HG02981 (cell line): ENCODE measurements around the gene GALNT18.

Experiments
- ATAC-seq: cut with Tn5 transposase; IDR thresholded peaks from one replicate; pipeline ENCODE4 v1.9.1; 2021; ENCODE audit warnings: mild to moderate bottlenecking, moderate library complexity; ENCODE audit not compliant: unreplicated experiment

The GALNT18 gene

DNA sequence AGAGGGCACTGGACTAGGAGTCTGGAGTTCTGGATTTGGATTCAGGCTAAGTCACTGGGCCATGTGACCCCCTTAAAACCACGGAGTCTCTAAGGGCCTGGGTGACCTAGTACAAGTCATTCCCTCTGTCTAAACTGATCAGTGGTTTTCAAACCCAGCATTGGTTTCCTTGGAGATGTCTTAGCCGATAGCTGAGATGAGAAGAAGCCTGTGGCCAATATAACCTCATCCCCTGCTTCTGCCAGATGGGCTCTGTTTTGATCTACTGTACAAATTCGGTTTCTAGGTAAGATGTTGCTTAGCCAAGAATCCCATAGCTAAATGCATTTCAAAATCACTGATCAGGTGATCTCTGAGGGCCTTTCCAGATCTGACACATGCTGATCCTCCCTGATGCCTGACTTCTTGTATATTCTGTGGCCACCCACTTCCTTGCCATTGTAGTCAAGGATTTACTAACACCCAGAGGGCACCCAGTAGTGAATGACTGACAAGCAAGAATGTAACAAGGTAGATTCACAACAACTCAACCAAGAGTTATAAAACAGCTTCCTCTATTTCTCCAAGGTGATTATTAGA is 53.1 kb downstream of the GALNT18 start:
- ATAC-seq: peak; percentile 36

DNA sequence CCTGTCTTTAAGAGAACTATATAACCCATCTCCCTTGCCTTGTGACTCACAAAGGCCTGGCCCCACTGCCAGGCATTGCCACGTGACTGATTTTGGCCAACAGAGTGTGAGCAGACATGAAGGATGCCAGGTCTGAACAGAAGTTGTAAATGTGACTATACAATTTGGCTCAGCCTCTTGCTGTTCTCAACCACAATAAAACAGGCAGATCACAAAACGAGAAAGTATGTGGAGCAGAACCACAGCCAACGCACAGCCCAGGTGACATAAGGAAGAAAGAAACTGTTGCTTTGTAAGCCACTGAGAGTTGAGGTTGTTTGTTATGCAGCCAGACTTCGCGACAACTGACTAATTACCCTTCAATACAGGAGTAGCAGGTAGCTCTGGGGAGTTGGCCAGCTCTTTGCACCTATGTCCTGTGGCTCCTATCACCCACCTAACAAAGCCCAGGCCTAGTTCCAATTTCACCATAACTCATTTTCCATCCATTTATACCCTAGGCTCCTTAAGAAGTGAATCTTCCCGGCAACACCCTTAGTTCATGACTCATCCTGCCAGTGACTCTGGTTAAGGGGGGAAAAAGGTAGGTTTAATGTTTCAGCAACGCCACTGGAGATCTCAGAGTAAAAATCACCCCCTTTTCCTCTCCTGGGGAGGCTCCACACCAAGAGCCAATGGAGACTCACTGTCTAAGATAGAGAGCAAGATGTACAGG is 53.7 kb downstream of the GALNT18 start:
- ATAC-seq: no peak

DNA sequence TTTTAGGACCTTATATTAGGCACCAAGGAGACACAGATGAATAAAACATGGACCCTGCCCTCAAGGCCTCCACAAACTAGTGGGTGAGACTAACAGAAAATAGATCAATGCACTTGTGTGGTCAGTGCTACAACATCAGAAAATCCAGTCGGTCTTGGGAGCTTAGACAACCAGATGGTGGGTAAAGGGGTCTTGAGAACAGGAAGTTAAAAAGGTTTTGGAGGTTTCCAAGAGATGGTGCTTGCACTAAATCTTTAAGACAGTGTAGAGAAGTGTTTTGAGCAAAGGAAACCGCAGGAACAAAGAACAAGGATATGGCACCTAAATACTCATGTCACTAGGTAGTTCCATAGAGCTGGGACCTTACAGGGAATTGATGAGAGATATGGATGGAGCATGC is 56.2 kb downstream of the GALNT18 start:
- ATAC-seq: no peak

DNA sequence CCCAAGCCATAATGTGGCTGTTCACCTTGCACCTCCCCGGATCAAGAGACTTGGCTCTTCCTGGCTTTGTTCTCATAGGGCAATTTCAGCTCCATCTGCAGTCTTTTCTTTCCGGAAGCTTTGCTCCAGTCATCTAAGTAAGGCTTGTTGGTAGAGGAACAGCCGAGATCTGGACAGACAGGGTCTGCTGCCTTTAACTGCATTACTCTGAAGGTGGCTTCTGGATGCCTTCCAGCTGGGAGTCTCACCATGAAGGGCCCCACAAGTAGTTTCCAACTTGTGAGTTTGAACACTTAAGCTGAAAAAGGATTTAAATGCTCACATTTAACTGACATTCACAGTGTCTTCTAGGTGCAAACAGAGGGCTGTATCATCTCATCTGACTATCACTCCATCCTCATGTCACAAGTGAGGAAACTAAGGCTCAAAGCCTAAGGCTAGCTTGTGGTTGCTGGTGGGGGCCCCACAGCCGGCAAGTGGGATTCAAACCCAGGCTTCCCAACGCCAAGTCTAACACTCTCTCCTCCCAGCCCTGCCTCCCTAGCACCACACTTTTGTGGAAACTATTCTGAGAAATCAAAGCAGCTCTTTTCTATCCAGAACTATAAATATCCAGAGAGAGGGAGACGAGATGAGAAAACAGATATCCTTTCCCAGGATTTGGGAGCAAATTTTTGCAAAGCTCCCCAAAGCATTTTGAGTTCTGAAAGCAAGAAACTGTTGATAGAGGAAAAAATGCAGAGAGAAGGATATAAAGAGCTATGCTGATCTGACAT is 58.4 kb downstream of the GALNT18 start:
- ATAC-seq: no peak

DNA sequence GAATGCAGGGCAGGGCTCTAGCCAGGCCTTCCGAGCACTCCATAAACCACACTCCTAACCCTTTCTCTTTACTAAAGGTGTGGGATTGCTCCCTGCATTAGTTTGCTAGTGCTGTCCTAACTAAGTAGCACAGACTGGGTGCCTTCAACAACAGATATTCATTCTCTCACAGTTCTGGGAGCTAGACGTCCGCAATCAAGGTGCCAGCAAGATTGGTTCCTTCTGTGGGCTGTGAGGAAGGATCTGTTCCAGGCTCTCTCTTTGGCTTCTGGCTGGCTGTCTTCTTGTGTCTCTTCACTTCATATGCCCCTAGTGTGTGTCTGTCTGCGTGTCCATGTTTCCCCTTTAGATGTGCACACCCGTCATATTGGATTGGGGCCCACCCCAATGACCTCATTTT is 59.8 kb downstream of the GALNT18 start:
- no peak for ATAC-seq

DNA sequence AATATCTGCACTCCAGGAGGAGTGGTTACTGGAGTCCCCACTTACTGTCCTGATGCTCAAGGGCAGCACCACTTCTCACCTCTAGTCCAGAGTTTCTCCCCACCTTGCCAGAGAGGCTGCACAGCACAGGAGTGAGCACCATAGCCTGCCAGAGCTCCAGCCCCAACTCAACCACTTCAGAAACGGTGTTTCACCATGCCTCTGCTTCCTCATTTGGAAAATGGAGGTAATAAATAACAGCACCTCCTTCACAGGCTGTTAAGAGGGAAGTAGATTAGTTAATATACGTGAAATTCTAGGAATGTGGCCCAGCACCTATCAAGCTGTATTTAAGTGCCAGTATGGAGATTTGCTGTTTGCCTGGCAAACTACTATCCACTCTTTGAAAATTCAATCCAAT is 63.0 kb downstream of the GALNT18 start:
- no peak for ATAC-seq

DNA sequence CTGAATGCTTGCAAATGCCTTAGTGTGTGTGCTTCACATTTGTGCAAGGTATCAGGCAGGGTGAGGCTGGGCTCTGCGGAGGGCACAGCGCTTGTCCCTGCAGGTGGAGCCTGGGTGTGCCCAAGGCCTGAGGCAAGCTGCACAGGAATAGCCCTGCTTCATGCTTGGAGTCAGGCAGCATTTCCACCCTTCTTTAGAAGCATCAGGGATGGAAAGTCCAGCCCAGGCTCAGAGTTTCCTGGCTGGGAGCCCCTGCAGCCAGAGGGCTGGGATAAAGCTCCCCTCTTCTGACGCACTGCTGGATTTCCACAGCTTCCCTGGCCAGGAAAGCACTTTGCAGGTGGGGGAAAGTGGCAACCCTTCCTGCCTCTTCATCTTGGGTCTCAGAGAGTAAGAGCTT is 63.4 kb downstream of the GALNT18 start:
- ATAC-seq: no peak

DNA sequence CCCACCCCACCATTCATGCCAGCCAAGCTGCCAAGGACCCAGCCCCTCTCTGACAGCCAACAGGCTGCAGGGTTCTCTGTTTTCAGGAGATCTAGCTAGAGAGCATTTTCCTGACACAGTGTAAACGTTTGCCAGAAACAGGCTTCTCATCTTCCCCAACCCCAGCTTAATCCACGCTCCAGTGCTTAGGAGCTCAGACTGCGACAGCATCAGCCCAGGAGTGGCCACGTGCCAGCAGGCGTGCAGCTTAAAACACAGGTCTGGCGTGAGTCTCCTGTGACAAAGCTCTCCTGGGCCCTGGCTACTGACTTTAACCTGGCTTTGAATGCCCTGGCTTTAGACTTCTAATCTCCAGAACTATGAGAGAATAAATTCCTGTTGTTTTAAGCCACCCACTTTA is 66.6 kb downstream of the GALNT18 start:
- ATAC-seq: no peak

DNA sequence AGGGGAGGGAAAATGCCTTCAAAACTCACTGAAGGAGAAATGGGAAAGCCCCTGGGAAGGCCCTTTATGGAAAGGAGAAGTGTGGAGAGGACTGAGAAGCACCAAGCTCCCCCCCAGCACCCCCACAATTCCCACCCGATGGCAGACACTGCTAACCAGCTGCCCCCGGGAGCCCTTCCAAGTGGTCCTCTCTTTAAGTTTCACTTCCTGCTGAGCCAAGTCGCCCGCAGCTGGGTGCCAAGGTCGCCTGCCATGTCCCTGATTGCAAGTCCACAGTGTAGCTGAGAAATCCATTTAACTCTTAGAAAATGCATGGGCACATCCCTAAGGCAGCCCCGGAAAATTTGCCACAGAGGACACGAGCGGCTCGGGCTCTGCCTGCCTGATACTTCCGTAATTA is 68.2 kb downstream of the GALNT18 start:
- ATAC-seq: no peak

DNA sequence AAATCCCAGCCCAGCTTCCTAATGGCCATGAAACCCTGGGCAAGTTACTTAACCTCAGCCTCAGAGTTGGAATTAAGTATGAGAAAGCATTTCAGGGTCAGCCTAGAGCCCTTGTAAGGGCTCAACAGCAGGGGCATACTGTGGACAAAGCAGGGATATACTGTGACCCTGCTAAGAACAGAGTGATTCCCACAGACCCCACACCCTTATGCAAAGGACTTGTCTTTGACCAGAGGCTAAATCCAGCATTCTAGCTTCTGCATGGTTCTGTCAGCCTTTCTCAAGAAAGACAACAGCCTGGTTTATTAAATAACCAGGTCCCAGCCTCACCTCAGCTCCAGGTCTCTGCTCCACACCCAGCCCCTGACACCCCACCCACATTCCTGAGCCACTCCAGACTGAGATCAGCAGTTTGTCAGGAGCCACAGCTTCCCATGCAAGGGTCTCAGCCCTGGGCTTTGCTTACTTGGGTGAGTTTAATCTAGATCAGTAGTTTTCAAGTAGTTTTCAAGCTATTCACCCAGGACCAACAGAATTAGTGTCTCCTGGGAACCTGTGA is 69.2 kb downstream of the GALNT18 start:
- ATAC-seq: no peak

DNA sequence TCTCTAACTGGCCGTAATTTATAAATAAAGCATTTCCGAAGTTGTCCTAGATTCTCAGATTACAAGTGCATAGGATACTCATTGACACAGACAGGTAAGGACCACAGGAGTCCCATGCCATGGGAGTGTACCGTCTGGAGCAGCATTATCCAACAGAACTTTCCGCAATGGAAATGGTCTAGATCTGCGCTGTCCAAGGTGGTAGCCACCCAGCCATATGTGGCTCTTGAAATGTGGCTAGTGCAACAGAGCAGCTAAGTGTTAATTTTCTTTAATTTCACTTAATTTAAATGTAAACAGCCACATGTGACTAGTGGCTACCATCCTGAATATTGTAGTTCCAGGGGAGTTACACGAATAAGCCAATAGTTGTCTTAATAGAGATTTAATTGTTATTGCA is 71.3 kb downstream of the GALNT18 start:
- no peak for ATAC-seq

DNA sequence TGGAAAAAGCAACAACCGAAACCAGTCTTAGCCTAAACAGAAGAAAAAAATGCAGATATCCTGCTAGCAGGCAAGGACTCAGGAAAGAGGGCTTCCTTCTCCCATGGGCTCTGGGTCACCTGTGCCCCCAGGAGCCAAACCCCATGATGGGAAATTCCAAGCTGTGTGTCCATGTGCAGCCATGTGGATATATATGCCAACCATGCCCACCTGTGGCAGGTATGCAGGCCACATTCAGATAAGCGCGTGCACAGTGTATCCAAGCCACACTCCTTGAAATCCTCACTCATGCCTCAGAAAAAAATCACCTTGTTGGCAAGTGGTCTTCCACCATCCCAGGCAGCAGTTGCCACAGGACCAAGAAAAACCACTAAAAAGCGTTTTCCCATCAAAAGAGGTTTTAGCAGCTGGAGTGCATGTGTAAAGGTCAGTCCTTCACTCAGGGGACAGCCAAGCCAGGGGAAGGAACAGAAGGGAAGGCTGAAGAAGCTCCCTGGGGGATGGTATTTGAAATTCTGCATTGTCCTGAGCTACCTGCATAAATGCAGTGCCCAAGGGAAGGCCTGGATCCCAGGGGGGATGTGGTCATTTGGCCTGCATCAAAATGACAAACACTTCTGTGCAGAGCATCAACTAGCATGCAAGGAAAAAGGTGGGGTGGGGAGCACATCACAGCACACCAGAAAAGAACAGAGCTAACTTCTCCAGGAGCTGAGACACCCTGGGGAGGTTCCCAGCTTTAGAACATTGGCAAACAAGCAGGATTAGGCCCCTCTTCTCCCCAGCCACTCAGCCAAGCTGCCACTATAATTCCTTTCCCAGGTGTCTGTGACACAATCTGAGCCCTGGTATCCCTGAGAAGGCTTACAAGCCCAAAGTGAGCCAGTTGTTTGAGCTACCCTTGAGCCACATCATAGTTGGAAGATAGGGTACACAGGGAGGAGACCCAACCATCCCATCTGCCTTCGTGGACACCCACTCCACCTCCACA is 76.2 kb downstream of the GALNT18 start:
- no peak for ATAC-seq

DNA sequence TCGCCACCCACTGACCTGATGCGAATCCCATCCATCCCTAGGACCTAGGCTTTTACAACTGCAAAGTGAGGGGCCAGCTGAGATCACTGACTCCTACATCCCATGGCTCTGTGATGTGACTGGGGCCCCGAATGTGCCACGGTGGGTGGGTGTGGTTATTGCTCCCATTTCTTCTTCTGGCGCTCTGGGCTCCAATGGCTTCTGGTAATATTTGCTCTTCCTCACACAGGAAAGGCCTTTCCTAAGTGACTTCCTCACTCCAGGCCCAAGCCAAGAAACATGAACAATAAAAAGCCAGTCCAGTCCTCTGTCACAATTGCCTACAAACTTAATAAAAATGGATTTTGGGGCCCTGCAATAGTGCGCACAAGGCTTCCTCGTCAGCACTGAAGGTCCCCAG is 78.1 kb downstream of the GALNT18 start:
- ATAC-seq: no peak

DNA sequence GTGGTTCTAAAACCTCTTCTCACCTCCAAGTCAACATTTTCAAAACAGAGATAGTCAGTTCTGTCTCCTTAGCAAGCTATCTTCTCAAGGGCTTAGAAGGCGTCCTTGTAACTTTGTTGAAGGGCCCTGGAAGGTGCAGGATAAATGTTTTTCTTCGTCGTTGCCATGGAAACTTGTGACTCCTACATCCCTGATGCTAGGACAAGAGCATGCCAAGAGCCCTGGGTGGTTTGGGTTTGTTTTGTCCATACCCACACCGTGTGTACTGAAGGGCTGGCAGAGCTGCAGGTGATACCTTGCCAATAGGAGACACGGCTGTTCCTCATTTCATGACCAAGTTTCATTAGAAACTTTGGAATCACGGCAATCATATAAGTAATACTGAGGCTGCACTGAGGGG is 81.6 kb downstream of the GALNT18 start:
- ATAC-seq: no peak

DNA sequence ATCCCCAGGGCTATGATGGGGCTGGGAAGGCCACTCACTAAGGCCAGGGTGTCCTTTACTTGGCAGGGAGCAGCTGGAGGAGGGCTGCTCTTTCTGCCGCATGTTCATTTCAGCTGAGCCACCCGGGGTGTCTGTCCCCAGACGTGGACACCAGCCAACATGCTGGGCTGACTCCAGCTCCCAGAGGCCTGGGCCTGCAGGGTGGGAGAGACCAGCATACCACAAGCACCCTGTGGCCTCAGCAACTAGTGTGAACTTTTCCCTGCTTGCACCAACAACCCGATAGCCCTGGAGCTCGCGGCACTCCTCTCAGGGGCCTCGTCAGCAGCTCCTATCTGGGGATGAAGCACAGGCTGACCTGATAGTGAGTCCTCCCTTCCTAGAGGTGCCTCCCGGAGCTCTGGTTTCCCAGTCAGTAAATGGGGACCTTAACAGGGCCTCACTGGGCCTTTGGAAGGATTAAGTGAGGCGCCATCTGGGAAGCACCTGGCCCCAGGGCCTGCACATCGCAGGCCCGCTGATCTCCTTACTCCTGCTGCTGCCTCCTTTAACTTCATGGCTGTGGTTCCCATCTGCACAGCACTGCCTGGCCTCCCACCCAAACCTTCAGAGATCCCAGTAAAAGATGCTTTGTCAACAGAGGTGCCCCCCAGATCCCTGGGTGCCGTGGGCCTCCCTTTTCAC is 83.4 kb downstream of the GALNT18 start:
- ATAC-seq: no peak

DNA sequence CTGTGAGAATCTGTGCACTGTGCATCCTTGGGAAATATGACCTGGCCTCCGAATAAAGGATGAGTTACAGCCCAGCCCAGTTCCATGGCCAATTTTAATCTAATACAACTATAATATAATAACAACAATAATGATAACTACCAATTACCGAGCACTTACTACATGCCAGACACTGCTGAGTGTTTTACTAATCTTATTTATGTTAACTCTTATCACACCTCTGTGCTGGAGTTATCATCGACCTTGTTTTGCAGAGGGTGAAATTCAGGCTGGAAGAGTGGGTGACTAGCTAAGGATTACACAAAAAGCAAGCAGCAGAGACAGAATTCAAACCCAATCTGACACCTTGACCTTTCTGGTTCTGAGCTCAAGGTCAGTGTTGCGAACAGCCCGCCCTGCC is 83.9 kb downstream of the GALNT18 start:
- ATAC-seq: no peak

DNA sequence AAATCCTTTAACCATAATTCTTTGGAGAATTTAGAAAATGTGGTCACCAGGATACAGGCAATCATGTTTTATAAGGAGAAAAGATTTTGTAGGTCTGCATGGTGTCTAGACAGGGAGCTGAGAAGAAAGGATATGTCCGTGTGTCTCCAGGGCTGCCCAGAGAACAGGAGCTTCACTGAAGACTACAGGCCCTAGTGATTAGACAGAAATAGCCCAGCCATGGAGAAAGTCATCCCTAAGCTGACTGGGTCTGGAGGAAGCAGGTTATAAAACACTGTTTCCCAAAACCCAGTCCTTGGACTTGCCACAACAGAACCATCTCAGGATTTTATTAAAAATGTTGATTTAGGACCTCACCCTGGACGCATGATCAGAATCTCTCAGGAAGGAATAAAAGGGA is 84.4 kb downstream of the GALNT18 start:
- ATAC-seq: no peak

DNA sequence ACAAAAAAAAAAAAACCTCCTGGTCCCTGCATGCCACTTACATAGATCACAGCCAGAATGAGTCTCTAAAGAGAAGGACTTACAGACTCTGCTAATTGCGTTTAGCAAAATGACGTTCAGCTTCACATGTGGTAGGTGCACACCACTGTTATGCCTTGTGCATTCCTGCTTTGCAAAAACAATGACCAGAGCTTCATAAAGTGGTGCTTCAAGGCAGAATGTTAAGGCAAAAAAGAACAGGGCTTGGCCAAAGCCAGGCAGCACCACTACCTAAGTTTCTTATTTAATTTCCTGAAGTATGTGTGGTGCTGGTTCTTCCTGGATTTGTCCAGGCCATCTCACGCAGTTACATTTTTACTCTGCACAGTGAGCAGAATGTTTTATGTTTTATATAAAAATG is 85.2 kb downstream of the GALNT18 start:
- ATAC-seq: no peak

DNA sequence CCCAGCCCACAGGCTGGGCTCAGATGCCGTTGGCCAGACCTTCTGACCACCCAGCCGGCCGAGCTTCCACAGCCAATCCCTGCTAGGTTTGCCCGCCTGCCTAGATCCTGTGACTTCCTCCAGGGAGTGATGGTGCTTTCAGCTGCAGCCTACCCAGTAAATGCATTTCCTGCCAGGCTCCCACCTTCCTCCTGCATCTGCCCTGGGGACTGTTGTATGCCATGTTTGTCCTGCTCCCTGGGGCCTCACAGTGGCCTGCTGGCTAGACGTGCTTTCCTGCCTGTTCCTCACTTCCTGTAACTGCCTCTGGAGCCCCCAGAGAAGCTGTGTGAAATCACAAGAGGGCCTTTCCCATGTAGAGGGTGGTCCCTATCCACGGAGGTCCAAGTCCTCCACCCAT is 86.2 kb downstream of the GALNT18 start:
- no peak for ATAC-seq

DNA sequence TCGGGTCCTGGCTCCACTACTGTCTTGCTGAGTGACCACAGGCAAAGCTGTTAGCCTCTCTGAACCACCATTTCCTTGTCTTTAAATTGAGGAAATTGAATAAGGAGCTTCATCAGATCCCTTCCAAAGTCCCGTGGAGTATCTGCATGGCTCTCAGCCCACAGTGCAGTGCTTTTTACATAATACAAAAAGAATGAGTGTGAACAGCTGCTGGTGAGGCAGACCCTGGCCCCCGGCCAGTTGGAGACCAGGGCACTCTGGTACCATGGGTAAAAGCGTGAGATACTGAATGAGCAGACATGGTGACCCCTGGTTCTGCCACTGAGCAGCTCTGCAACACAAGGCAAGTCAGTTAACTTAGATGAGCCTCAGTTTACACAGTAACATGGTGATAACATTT is 86.8 kb downstream of the GALNT18 start:
- ATAC-seq: no peak
